ENCODE measurements around the gene C17orf50.

The C17orf50 gene

DNA sequence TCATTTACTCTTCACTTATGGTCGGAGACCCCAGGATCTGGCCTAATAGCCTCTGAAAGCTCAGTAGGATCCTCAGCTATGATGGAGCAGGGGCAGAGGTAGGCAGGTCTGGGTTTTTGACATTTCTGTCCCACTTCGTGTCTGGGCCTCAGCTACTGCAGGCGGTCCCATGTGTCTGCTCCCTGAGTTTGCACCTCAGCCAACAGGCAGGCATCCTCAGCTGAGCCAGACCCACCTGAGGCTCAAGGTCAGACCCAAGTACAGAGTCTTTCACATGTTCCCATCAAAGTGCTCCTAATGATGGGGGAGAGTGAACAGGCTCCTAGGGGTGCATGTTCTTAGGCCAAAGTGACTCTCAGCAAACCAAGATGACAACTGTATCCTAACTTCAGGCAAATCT, 32.1 kb upstream of the C17orf50 start:
- TF ChIP-seq, protein P1, sequence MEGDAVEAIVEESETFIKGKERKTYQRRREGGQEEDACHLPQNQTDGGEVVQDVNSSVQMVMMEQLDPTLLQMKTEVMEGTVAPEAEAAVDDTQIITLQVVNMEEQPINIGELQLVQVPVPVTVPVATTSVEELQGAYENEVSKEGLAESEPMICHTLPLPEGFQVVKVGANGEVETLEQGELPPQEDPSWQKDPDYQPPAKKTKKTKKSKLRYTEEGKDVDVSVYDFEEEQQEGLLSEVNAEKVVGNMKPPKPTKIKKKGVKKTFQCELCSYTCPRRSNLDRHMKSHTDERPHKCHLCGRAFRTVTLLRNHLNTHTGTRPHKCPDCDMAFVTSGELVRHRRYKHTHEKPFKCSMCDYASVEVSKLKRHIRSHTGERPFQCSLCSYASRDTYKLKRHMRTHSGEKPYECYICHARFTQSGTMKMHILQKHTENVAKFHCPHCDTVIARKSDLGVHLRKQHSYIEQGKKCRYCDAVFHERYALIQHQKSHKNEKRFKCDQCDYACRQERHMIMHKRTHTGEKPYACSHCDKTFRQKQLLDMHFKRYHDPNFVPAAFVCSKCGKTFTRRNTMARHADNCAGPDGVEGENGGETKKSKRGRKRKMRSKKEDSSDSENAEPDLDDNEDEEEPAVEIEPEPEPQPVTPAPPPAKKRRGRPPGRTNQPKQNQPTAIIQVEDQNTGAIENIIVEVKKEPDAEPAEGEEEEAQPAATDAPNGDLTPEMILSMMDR (IDR thresholded peaks at IDR 0.05; ENCODE audit: insufficient read depth, low read depth, low read length, missing control alignments), result no peak
- DNase-seq (ENCODE audit: low read depth), result no peak
- no peak overlapping the region for H3K4me3 ChIP-seq (ENCODE audit: low read depth, low read length)

GRCh38 chr17:35729405-35729833, 31.3 kb upstream of the C17orf50 start:
- TF ChIP-seq, protein P1 (IDR thresholded peaks at IDR 0.05; ENCODE audit: insufficient read depth, low read depth, low read length, missing control alignments), result no peak
- DNase-seq (ENCODE audit: low read depth), result no peak

GRCh38 chr17:35730400-35731005, 30.2 kb upstream of the C17orf50 start:
- TF ChIP-seq, protein P1 (IDR thresholded peaks at IDR 0.05; ENCODE audit: insufficient read depth, low read depth, low read length, missing control alignments), result no peak
- no peak overlapping the region for H3K4me3 ChIP-seq (ENCODE audit: low read depth, low read length)
- no peak for DNase-seq (ENCODE audit: low read depth)

More at GRCh38 chr17:35729405-35729833, 31.3 kb upstream of the C17orf50 start:
- no peak overlapping the region for H3K4me3 ChIP-seq (ENCODE audit: low read depth, low read length)

- DNase-seq (ENCODE audit: low read depth), result no peak
- H3K4me3 ChIP-seq (ENCODE audit: low read depth, low read length), result no peak within 1 kb of the TSS
- TF ChIP-seq, protein P1 (IDR thresholded peaks at IDR 0.05; ENCODE audit: insufficient read depth, low read depth, low read length, missing control alignments), result no peak
These were observed 29.3 kb upstream of the C17orf50 start, which contains the start of gene RASL10B for GRCh38 chr17:35731239-35731916. TSS of gene RASL10B (plus strand) at chr17:35731639. CDS start at chr17:35735185, 3,546 bp downstream.

GRCh38 chr17:35731917-35732805, 28.5 kb upstream of the C17orf50 start:
- DNase-seq (ENCODE audit: low read depth), result no peak
- no peak overlapping the region for H3K4me3 ChIP-seq (ENCODE audit: low read depth, low read length)
- TF ChIP-seq, protein P1 (IDR thresholded peaks at IDR 0.05; ENCODE audit: insufficient read depth, low read depth, low read length, missing control alignments), result no peak

DNA sequence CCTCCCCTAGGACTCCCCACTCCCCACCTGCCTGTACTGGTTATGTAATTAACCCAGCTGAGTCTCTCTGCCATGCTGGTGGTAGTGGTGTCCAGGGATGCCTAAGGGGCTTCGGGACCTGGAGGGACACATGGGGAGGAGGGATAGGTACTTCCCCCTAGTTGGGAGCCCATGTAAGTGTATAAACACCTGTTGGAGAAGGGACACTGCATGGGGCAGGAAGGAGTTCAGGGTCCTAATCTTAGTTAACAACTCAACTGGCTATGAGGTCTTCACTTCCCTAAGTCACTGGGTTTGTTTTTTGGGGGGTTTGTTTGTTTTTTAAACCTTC, 27.9 kb upstream of the C17orf50 start:
- TF ChIP-seq, protein P1 (IDR thresholded peaks at IDR 0.05; ENCODE audit: insufficient read depth, low read depth, low read length, missing control alignments), result no peak
- H3K4me3 ChIP-seq (ENCODE audit: low read depth, low read length), result no peak overlapping the region
- DNase-seq (ENCODE audit: low read depth), result no peak

Data from GM12865 (cell line).